Measurements from ENCODE around the gene CWC27.
A peak's percentile ranks its signal among the peaks of the same experiment; 100 is the strongest.

CWC27 gene

DNA sequence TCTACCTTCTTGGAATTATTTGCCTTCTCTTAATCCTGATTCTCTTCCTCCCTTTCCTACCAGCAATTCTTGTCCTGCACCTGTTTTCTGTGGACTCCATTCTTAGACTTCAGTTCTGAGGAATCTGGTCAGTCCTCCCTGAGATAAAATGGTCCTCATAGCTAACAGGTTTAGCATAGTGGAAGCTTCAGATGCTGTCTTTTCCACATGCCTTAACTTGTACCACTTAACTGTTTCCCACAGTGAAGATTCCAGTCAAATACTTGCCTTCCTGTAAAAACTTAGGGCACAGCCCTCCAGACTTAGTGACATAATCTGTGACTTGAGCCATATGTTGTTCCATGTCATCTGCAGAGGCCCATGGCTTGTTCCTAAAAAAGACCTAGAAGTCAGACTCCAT lies 261.3 kb downstream of the CWC27 start:
- DNase-seq (ENCODE audit: low read depth in 1 of 2, low spot score in 1 of 2): no peak

DNA sequence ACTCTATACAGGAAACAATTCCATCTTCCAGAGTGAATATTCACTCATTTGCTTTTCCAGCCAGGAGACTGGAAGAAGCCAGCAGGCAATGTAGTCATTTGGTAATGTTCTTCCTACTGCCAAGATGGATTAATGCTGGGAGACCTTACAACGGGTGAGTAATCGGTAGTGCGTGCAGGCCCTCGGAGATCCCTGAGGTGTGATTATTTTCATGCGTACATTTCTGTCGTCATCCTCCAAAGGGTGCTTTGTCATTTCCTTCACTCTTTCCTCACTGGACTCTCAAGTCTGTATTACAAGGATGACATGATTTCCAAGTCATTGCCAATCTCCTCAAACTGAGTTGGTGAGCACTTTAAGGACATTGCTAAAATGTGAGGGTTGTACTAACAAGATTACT lies 263.5 kb downstream of the CWC27 start:
- DNase-seq (ENCODE audit: low read depth in 1 of 2, low spot score in 1 of 2): no peak

DNA sequence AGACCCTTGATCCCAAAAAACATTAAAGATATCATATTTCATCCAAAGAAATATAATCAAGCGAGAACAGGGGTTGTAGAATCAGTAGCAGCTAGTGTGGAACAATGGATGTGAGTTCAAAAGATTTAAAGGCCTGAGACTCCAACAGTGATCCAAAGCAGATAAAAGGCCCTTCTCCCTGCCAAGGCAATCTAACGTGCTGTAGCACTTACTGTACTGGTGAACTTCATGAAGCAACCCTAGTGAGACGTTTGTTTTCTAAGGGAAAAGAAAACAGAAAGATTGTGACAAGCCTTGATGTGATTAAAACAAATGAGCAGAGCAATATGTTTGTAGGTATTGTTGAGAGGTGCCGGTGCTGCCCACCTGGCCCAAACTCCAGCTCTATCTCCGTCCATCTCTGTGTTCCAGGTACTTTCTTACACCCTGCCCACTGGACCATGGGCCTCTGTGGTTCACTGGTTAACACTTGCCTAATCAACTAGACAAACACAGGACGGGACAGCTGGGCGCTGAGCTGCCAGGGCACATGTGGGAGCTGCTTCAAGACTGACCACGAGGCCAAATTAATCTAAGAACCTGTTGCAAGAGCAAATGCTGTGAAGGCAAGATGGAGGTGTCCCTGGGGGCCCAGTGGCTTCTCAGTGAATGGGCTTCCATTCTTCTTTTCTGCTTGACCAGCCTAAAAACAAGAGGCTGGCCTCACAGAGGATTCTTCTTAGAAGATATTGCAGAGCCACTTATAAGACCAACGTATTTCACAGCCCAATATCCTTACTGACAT lies 265.5 kb downstream of the CWC27 start:
- DNase-seq (ENCODE audit: low read depth in 1 of 2, low spot score in 1 of 2): no peak

DNA sequence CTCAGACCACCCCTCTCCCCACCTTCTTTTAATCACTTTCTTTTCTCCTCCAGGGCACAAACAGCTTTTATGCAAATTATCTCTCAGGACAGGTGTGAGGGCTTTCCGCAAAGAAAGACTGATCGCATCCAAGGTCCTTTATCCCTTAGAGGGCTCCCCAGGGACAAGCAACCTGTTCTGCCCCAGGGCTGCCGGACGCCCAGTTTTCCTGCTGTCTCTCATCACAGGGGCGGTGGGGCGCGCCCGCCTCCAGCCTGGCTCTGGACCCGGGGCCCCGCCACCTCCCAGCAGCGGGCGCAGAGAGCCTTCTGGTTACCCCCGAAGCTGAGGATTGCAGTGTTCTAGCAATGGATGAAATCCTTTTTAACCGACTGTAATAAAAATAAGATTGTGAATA lies 266.1 kb downstream of the CWC27 start:
- no peak for DNase-seq (ENCODE audit: low read depth in 1 of 2, low spot score in 1 of 2)

DNA sequence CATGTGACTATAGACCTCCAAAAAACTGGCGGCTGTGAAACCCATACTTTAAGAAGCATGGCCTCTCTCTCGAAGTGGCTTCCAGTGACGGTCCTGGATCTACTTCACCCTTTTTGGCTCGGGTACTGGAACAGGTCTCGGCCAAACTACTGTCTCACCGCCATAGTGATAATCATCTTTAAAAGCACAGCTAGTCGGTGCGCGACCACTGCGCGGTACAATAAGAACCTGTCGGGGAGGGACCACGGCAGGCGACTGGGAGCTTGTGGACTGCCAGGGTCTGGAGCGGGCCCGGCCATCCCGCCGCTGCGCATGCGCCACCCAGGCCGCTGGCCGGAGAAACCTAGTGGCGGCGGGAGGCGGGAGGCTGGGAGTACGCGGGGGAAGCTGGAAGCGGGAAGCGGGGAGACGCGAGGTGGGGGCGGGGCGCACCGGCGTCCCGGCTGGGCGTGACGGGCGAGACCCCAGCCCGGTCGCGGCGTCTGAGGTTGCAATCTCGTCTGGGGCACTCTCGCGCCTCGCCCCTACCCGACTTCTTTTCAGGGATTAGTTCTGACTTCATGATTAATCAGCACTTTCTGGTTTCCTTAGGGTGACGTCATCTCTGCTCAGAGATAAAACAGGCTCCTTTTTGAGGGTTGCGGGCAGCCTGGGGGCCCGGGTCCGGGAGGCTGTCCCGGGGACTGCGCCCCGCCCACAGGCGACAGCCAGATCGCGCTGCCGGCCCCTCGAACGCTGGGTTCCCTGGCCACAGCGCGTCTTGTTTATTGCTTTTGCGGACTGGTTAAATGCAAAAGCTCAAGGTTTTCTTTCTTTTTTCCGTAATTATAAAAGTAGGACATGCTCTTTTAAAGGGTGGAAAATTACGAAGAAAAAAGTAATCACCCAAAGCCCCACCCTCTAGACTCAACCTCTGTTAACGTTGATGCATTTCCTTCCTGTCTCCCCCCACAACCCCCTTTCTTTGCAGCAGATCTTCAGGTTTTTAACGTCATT lies 266.8 kb downstream of the CWC27 start:
- peak; percentile 59 for DNase-seq (ENCODE audit: low read depth in 1 of 2, low spot score in 1 of 2)

DNA sequence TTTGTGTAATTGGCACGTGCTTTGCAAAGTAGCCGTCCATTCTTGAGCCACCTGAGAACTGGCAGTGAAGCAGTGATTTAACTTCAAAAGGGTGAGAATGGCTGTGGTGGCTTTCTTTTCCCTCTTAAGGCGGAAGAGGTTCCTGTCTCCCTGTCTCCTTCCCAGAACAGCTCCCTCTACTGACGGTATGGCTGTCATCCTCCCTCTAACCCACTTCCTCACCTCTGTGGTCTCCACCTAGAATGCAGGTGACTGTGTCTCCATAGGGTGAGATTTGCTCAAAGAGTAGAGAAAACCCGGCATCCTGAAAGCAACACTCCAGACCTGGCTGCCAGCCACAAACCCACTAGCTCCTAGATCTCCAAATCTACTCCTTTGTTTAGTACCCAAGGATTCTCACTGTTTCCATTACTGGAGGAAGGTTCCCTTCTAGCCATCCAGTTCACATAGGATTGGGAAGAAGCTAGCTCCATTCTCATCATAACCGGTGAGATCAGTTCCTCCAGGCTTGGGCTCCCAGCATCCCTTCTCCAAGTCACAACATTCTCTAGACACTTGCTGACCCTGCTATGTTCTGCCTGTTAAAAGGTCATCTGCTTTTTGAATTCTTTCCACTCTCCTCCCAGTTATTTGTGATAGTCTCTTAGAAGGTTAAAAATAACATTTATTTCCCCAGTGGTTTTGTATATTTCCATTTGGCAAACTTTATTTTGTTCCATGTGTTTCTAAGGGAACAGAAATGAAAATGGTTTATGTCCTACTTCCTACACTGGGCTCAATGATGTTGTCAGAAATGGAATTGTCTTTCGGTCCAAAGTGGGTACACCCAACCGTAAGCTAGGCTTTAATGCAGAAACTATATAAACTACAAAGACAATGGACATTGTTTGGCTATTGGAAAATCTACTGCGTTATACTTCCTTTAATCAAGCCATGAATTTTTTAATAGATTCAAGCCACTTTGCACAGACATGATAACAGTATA lies 269.4 kb downstream of the CWC27 start:
- no peak for DNase-seq (ENCODE audit: low read depth in 1 of 2, low spot score in 1 of 2)

DNA sequence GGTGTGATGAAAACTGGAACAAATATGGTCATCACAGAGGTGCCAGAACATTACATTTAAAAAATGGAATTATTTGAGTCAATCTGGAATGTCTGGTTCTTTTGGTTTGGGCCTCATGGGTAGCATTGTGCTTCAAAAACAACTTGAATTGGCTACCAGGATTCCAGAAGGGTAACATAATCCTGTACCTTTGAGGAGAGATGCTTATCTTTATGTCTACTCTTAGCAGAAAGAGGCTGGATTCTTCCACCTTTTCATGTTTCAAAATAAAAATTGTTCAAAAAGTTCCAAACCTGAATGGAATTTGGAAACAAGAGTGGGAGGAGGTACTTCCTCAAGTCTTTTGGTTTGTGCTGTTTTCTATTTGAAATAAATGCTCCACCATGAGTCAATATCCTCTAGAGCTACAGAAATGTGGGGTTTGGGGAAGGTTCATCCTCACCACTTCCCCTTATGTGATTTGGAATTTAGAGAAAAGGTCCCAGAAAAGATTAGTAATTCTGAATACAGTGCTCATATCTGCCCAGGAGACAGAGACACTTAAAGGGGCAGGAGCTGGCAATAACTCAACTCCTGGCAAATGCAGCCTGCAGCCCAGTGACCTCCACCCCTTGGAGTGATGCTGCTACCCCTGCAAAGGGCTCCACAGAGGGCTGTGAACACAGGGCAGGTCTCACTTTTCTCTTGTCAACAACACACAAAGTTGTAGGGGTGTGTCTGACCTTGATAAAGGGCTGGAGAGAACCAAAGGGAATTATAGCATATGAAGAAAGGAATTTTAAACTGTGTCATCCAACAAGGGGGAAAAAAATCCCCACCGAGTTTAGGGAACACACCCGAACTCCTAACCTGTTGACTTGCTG lies 272.8 kb downstream of the CWC27 start:
- DNase-seq (ENCODE audit: low read depth in 1 of 2, low spot score in 1 of 2): no peak

DNA sequence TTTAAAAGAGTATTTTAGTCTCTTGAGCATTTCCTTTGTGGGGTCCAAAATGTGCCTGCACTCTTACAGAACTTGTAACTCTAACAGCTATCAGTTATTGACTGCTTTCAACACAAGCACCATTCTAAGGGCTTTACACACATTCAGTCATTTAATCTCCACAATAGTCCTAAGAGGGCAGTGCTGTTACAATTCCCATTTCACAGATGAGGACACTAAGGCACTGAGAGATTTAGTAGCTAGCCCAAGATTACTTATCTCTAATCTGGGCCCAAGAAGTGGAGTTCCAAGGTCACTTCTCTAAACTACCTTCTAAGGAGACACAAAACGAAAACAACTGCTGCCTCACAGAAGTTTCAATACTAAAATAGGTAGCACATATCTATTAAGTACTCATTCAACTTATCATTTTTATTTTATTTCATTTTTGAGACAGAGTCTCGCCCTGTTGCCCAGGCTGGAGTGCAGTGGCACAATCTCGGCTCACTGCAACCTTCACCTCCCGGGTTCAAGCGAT lies 275.2 kb downstream of the CWC27 start:
- no peak for DNase-seq (ENCODE audit: low read depth in 1 of 2, low spot score in 1 of 2)

DNA sequence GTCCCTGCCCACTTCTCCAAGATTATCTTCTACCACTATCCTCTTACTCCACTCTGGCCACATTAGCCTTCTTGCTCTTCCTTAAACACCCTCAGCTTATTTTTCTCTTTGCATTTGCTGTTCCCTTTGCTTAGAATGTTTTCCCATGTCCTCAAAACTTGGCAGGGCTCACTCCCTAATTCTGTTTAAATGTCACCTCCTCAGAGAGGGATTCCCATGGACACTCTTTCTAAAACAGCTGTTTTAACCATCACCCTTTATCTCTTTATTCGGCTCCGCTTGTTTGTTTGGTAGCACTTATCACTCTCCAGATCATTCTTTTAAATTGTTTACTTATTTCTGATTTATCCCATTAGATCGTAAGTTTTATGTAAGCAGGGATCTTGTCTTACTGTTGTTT lies 278.5 kb downstream of the CWC27 start:
- no peak for DNase-seq (ENCODE audit: low read depth in 1 of 2, low spot score in 1 of 2)

DNA sequence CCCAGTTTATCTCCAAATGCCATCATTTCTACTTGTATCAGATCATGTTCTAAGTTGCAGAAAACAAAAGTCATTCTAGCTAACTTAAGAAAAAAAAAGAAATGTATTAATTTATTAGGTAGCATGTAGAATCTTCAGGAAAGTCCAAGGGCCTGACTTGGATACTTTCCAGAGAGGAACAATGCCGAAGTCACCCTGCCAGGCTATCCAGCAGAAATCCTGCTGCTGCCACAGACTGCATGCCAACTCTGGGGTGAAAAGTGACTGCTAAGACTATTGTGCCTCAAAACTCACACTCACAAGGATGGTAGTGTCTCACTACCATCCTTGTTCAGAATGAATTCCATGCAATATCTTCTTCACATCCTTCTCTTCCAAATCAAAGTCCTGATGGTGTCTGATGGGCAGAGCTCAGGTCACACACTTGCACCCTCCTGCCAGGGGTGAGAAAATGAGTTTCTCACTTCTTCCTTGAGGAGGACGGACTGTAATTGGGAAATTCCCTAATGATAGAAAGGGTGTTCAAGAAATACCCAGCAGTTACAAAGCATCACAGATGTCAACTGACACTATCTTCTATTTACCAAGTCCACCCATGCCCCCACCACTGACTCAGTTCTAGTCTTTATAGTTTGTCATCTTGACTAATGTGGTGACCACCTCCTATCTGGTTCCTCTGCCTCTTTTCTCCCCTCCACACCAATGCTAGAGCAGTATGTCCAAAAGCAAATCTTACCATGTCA lies 279.4 kb downstream of the CWC27 start:
- no peak for DNase-seq (ENCODE audit: low read depth in 1 of 2, low spot score in 1 of 2)

DNA sequence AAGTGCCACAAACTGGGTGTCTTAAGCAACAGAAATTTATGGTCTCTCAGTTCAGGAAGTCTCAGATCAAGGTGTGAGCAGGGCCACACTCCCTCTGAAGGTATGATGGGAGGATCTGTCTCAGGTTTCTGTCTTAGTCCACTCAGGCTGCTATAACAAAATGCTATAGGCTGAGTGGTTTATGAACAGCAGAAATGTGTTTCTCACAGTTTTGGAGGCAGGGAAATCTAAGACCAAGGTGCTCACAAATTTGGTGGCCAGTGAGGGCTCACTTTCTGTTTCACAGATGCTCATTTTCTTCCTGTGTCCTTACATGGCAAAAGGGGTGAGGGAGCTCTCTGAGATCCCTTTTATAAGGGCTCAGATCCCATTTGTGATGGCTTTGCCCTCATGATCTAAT lies 281.4 kb downstream of the CWC27 start:
- no peak for DNase-seq (ENCODE audit: low read depth in 1 of 2, low spot score in 1 of 2)

DNA sequence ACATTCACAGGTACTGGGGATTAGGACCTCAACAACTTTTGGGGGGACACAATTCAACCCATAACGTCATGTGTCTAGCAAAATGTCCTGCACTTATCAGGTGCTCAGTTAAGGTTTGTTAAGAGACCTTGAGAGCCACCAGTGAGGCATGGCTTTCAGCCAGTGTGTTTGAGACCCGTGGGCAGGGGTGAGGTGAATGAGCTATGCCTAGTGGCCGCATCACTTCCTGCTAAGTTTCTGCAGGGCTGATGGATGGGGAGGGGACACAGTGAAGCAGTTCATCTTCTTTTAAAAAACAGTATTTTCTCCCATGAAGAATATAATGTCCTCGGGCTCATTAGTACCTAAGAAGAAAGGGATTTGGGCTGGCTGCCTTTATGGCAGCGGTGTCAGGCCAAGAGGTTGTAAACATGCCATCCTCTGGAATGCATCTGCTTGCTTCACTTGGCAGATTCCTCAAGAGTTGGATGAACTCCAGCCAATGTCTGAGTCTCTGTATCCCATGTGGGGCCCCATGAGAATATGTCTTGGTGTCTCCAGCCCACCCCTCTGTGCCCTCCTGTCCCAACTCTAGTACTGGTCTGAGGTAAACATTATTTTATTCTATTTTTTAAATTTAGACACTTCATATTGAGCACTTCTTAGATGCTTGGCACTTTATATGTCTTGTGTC lies 282.2 kb downstream of the CWC27 start:
- no peak for DNase-seq (ENCODE audit: low read depth in 1 of 2, low spot score in 1 of 2)

DNA sequence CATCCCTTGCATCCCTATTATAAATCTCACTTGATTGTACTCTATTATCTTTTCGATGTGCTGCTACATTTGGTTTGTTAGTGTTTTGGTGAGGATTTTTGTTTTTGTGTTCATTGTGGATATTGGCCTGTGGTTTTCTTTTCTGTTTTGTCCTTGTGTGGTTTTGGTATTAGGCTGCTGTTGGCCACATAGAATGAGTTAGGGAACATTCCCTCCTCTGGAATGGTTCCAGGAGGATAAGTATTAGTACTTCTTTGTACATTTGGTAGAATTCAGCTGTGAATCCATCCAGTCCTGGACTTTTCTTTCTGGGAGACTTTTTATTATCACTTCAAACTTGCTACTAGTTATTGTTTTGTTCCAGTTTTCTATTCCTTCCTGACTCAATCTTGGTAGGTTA lies 287.2 kb downstream of the CWC27 start:
- no peak for DNase-seq (ENCODE audit: low read depth in 1 of 2, low spot score in 1 of 2)

DNA sequence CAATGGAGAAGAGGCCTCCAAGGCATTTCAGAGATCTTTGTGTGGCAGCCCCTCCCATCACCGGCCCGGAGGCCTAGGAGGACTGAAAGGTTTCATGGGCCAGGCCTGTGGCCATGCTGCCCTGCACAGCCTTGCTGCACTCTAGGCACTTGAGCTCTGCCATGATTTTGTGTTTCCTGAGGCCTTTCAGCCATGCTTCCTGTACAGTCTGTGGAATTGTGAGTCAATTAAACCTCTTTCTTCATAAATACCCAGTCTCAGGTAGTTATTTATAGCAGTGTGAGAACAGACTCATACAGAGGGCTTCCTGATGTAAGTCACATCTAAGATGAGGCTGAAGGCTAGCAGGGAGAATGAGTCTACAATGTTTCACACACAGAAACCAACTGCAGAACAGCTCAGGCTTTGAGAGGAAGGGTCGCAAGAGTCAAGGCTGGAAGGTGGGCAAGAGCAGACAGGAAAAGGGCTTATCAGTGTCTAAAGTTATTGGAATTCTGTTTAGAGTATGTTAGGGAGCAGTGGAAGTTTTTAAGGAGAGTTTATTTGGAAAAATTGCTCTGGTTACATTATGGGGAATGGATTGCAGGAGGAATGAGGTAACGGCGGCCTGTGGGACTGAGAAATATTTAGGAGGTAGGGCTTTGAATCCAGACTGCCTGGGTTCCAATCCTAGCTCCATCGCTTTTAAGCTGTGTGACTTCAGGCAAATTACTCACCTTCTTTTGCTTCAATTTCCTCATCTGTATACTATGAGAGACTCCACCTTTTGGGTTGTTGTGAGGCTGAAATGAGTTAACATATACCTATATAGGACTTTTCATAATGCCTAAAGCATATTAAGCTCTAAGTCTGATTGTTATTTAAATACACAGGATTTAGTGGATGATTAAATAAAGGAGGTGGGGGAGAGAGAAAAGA lies 291.2 kb downstream of the CWC27 start:
- no peak for DNase-seq (ENCODE audit: low read depth in 1 of 2, low spot score in 1 of 2)

DNA sequence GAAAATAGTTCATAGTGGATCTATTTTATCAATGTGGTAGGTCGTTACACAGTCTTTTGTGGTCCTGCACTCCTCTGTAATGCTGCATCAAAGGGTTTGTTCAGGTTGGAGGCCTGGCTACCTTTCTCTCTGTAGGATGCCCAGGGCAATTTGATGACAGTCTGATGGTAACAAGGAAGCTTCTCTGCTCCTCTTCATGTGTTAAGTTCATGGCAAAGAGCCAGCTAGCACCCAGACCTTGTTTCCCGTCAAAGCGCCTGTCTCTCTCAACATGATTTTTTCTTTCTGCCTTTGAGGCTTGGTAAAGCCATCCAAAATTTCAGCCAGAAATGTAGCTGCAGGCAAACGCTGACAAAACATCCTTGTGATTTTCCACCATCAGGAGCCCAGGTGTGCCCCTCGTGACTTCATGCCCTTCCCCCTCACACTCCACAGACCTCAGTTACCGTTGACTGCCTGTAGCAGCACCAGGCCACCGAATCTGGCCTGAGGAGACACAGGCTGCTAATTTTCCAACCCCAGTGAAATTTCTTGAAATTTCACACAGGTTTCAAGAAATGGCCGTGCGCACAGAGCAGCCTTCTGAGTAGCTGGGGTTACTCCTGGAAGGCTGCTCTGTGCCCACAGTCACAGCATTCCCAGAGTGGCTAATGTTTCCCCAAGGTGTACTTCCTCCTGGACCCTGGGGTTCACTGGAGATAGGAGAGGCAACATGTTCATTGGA lies 292.7 kb downstream of the CWC27 start:
- DNase-seq (ENCODE audit: low read depth in 1 of 2, low spot score in 1 of 2): no peak

DNA sequence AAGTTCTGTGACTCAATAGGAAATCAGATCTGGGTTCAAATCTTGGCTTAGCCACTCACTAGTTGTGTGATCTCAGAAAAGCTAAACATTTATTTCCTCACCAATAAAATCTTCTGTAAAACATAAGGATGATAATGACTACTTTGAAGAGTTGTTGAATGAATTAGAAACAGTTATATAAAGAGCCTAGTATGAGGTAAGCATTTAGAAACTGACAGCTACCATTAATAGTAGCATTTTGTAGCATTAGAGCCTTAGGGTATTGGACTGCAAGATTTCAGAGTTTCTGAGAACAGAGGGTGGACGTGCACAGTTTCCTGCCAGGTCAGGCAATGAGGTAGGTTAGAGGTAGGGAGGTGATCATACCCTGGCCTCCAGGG lies 293.2 kb downstream of the CWC27 start:
- DNase-seq (ENCODE audit: low read depth in 1 of 2, low spot score in 1 of 2): no peak
